HL-60 (cell line): Measurements from ENCODE around the gene NFE2L2.
A peak's percentile ranks its signal among the peaks of the same experiment; 100 is the strongest.

Experiments
- DNase-seq, 2 experiments: peaks; one replicate each; pipeline ENCODE4 v3.0.0-alpha.2; 2010 to 2020; ENCODE audit warnings: low read depth in 1 of 2, low spot score in 1 of 2
- H3K27ac ChIP-seq: fragments of 250-450 bp; sonication (Bioruptor Pico); replicated peaks from 2 replicates; pipeline ENCODE4 v1.5.1; 2020; ENCODE audit warnings: mild to moderate bottlenecking, moderate library complexity
- H3K27me3 ChIP-seq: fragments of 250-450 bp; sonication (Bioruptor Pico); 2 replicates; pipeline ENCODE4 v1.5.1; 2021; ENCODE audit warnings: mild to moderate bottlenecking, moderate library complexity; ENCODE audit not compliant: insufficient read depth, poor library complexity, severe bottlenecking
- H3K4me3 ChIP-seq: replicated peaks from 2 replicates; pipeline ENCODE4 v1.5.1; 2011; ENCODE audit warnings: mild to moderate bottlenecking, control low read depth, low read length; ENCODE audit not compliant: insufficient read depth
- CTCF ChIP-seq: IDR thresholded peaks from one replicate; pipeline ENCODE4 v1.5.1; 2011; ENCODE audit warnings: low read length, control low read depth, inconsistent platforms; ENCODE audit not compliant: insufficient read depth
- GABPA ChIP-seq: IDR thresholded peaks from 2 replicates; pipeline ENCODE4 v1.6.1; 2012; ENCODE audit warnings: low read depth
- POLR2AphosphoS5 ChIP-seq: IDR thresholded peaks from 2 replicates; pipeline ENCODE4 v1.6.1; 2012; ENCODE audit warnings: low read depth
- REST ChIP-seq: IDR thresholded peaks from 2 replicates; pipeline ENCODE4 v1.6.1; 2012; ENCODE audit warnings: low read depth; ENCODE audit not compliant: insufficient replicate concordance
- SPI1 ChIP-seq: IDR thresholded peaks from 2 replicates; pipeline ENCODE4 v1.6.1; 2012; ENCODE audit warnings: low read depth, mild to moderate bottlenecking, borderline replicate concordance

Gene NFE2L2

GRCh38 chr2:177262958-177263450, 1.5 kb downstream of the NFE2L2 start:
- DNase-seq, result no peak
- peak overlapping the region; percentile 63 for H3K4me3 ChIP-seq
- TF ChIP-seq GABPA, result no peak
- no peak for TF ChIP-seq CTCF
- no peak for TF ChIP-seq SPI1
- no peak for TF ChIP-seq REST
- no peak for TF ChIP-seq POLR2AphosphoS5
- peak overlapping the region; percentile 99 for H3K27ac ChIP-seq
- no peaks in the 10 kb centered on the region for H3K27me3 ChIP-seq

GRCh38 chr2:177262092-177262491, 2.4 kb downstream of the NFE2L2 start:
- no peak for DNase-seq
- TF ChIP-seq GABPA (no peak), CTCF (no peak), REST (no peak), POLR2AphosphoS5 (no peak), SPI1 (no peak)
- H3K27me3 ChIP-seq, result no peaks in the 10 kb centered on the region
- peak overlapping the region; percentile 99 for H3K27ac ChIP-seq
- H3K4me3 ChIP-seq, result peak overlapping the region; percentile 63

GRCh38 chr2:177261116-177262060, 3.1 kb downstream of the NFE2L2 start:
- DNase-seq, result no peak
- Histone ChIP-seq H3K27ac (peak overlapping the region; percentile 99), H3K4me3 (peak overlapping the region; percentile 63), H3K27me3 (no peaks in the 10 kb centered on the region)
- TF ChIP-seq SPI1 (no peak), POLR2AphosphoS5 (no peak), REST (no peak), CTCF (no peak), GABPA (no peak)
